ENCODE data around the gene NSD1.
"Not testable (repeated sequence)": the region's sequence is repeated elsewhere in the genome, so short reads cannot be mapped to it uniquely, and the experiment has no call there.

Gene NSD1

DNA sequence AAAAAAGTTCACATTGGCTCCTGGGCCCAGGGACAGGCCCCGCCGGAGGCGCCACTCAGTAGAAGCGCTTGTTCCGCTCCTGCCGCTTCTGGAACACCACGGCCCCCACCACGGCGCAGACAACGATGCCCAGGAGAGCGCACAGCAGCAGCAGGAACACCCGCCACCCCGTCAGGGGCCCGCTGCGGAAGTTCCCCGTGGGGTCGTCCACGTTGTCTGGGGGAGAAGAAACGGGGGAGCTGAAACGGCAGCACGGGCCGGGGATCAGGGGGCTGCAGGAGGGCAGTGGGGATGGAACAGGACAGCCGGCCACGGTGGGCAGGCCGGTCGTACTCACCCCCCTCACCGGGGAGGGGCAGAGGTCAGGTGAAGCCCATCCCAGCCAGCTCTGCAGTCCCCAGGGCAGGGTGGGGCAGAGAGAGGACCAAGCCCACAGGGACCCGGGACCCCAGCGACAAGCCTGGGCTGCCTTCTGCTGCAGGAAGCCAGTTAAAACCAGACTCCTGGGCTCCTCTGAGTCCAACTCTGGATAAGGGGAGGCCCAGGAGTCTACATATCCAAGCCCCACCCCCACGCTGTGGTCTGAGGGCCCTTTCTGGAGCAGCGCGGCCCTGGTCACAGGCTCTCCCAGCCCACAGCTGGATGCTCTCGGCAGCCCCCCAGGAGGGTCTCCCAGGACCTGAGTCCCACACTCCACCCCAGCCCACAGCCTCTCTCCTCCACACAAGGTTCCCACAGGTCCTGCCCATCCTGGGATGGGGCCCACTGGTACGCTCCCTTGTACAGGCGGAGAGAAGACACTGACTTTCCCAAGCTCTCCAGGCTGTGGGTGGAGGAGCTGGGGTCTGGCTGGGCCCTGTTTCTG, 198.7 kb downstream of the NSD1 start:
- no peak for DNase-seq

DNA sequence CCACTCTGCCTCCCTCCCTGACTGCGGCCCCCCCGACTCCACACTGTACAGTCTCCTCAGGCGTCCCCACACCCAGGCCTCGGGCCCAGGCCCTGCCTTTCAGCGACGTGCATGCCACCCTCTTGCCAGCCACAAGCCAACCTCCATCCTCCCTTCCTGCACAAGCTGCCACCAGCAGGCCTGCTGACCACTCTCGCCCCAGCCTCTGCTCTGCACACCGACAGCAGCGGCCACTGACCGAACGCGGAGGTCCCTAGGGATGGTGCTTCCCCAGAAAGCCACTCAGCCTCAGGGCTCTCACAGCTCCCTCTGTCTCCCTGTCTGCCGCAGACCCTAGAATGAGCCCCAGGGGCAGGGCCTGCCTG, 199.3 kb downstream of the NSD1 start:
- no peak for DNase-seq

- no peak for DNase-seq
Observed at GRCh38 chr5:177333420-177334154, 200.0 kb downstream of the NSD1 start.

DNA sequence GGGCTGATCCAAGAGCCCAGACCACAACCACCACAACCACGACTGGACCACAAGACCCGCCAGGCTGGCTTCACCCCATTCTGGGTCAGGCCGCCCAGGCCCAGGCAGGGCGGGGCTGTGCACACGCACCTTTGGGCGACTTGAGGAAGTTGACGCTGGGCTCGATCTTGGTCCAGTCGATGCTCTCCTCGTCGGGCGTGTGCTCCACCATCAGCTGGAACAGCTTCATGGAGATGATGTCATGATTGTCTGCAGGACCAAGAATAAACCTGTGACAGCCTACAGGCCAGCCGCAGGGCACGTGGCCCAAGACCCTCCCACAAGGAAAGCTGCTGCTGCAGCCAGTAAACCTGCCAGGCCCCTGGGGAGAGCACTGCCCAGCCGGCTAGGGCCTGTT, 200.6 kb downstream of the NSD1 start:
- DNase-seq = no peak

GRCh38 chr5:177334781-177335700, 201.5 kb downstream of the NSD1 start:
- no peak for DNase-seq

DNA sequence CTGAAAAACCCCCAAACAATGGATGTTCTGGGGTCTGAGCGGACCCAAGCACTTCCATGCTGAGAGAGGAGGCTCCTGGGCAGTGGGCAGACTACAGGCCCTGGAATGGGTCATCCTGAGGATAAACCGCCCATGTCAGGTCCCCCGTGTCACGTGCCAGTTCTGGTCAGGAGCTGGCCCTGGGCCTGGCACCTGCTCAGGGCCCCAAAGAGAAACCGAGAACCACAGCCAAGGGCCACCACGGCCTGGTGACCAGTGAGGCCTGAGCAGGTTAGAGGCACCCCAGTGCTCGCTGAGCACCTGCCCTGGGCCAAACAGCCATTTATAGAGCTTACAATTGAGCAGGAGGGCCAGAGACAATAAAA, 202.1 kb downstream of the NSD1 start:
- DNase-seq = no peak

GRCh38 chr5:177336112-177336511, 202.5 kb downstream of the NSD1 start:
- DNase-seq = no peak

GRCh38 chr5:177336603-177337494, 203.3 kb downstream of the NSD1 start:
- DNase-seq = no peak

DNA sequence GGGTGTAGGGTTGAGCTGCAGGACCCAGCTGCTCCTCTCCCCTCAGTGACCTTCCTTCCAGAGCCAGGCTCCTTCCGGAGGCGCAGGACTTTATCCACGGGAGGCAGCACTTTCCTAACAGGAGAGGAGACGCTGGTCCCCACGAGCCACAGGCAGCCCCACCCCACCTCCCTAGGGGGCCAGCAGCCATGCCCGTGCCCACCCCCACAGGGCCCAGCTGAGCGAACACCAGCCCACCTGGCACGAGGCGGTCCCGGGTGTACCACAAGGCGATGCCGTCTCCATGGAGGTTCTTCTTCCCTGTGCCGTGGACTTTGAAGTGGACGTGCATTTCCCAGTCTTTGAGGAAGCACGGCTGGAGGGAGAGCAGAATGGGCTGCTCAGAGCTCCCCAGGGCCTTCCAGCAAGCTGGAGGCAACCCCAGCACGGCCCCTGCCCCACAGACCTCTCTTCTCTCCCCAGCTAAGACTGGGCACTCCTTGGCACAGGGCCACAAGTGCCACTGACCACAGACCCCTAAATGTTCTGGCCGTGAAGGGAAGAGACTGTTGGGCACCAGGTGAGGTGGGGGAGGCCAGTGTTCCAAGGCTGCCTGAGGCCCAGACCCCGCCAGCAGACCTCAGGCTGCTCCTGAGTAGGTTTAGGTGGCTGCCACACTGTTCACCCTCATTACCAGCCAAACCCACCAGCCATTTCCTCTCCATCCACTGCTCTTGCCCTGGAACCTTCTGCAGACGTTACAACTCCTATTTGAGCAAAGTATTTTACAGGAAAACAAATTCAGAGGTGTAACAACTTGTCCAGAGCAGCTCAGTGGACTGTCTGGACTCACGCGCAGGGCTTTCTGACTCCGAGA, 204.9 kb downstream of the NSD1 start:
- DNase-seq = no peak

DNA sequence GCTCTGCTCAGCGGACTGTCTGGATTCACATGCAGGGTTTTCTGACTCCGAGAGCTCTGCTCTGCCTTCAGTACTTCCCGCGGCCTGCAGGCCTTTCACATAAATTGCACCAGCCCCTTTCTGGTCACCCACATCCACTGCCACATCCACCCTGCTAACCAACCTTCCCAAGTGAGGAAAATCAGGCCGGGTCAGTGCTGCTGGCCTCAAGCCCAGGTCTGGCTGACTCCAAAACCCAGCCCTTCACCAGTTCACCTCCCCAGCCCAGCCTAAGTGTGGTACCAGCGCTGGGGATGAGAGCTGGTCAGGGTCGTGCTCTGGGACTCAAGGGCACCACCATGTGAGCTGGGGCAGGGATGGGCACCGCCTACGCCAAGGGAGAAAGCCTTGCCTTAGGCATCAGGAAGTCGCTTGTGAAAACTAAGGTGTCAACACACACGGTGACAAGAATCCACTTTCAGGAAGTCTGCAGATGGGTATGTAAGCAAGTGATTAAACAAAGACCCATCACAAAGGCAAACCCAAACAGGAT, 205.6 kb downstream of the NSD1 start:
- DNase-seq = no peak

DNA sequence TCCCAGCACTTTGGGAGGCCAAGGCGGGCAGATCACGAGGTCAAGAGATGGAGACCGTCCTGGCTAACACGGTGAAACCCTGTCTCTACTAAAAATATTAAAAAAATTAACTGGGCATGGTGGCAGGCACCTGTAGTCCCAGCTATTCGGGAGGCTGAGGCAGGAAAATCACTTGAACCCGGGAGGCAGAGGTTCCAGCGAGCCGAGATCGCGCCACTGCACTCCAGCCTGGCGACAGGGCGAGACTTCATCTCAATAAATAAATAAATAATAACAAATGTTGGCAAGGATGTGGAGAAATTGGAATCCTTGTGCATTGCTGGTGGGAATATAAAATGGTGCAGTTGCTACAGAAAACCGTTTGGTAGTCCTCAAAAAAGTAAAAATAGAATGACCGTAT, 209.4 kb downstream of the NSD1 start:
- not testable (repeated sequence) for DNase-seq

GRCh38 chr5:177343777-177344176, 210.2 kb downstream of the NSD1 start:
- no peak for DNase-seq

DNA sequence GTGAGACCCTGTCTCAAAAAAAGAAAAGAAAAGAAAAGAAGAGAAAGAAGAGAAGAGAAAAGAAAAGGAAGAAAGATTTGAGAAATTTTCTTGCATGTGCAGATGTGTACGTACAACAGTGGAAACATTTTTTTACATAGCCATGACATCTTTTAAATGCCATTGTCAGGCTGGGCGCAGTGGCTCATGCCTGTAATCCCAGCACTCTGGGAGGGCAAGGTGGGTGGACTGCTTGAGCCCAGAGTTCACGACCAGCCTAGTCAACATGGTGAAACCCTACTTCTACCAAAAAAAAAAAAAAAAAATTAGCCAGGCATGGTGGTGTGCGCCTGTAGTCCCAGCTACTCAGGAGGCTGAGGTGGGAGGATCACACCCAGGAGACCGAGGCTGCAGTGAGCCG, 211.3 kb downstream of the NSD1 start:
- no peak for DNase-seq

GRCh38 chr5:177346820-177347219, 213.2 kb downstream of the NSD1 start:
- DNase-seq = no peak

DNA sequence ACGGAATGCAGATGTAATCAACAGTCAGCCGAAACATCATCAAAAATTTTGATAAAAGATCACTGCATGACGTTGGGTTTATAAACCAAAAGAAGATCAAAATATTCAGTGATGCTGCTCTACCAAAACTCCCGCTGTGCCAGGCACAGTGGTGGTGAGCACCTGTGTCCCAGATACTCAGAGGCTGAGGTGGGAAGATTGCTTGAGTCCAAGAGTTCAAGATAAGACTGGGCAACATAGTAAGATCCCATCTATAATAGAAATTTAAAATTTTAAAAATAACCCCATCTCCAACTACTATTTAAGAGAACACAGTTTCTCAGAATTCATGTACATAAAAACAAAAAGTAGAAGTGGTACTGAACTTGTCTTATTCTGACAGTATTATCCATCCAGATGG, 214.1 kb downstream of the NSD1 start:
- no peak for DNase-seq

DNA sequence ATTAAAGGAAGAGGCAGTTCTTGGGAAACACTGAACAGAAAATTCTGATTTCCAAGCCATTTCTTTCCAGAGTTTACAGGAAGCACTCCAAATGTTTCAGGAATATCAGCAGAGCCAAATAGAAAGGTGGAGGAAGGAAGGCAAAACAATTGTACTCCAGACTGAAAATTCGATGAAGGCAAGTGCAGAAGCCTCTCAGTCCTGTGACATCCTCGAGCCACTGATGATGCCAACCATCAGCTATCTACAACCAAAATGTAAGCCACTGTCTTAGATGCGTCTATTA, 215.7 kb downstream of the NSD1 start:
- DNase-seq = no peak

GRCh38 chr5:177349762-177350161, 216.2 kb downstream of the NSD1 start:
- DNase-seq = no peak

All from NCI-H748 treated with DMSO at 0.1 percent for 48 hours (cell line).